GM12875 (cell line): ENCODE data around the gene CHPT1.
"Not testable (repeated sequence)": the region's sequence is repeated elsewhere in the genome, so short reads cannot be mapped to it uniquely, and the experiment has no call there.

Experiments used
- H3K4me3 ChIP-seq: one replicate; pipeline ENCODE4 v1.5.1; 2011; ENCODE audit warnings: low read depth, low read length, control low read depth
- TF ChIP-seq, protein P1 (sequence below): IDR thresholded peaks from 2 replicates; pipeline ENCODE4 v1.5.1; 2011; ENCODE audit warnings: low read depth, mild to moderate bottlenecking, control low read depth, inconsistent platforms, low read length, moderate library complexity, borderline replicate concordance; ENCODE audit not compliant: insufficient read depth

CHPT1 gene

GRCh38 chr12:101680647-101681046 is 16.8 kb upstream of the CHPT1 start:
- TF ChIP-seq, protein P1, sequence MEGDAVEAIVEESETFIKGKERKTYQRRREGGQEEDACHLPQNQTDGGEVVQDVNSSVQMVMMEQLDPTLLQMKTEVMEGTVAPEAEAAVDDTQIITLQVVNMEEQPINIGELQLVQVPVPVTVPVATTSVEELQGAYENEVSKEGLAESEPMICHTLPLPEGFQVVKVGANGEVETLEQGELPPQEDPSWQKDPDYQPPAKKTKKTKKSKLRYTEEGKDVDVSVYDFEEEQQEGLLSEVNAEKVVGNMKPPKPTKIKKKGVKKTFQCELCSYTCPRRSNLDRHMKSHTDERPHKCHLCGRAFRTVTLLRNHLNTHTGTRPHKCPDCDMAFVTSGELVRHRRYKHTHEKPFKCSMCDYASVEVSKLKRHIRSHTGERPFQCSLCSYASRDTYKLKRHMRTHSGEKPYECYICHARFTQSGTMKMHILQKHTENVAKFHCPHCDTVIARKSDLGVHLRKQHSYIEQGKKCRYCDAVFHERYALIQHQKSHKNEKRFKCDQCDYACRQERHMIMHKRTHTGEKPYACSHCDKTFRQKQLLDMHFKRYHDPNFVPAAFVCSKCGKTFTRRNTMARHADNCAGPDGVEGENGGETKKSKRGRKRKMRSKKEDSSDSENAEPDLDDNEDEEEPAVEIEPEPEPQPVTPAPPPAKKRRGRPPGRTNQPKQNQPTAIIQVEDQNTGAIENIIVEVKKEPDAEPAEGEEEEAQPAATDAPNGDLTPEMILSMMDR: no peak
- H3K4me3 ChIP-seq: no peak overlapping the region

DNA sequence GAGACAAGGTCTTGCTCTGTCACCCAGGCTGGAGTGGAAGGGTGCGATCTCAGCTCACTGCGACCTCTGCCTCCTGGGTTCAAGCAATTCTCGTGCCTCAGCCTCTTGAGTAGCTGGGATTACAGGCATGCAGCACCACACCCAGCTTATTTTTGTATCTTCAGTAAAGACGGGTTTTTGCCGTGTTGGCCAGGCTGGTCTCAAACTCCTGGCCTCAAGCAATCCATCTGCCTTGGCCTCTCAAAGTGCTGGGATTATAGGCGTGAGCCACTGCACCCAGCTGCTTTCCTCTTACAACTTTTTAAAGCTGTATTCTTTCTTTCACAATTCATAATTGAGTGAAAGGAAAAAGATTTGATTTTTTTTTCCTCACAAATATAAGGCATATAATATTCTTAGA is 15.8 kb upstream of the CHPT1 start:
- H3K4me3 ChIP-seq: not testable (repeated sequence)

DNA sequence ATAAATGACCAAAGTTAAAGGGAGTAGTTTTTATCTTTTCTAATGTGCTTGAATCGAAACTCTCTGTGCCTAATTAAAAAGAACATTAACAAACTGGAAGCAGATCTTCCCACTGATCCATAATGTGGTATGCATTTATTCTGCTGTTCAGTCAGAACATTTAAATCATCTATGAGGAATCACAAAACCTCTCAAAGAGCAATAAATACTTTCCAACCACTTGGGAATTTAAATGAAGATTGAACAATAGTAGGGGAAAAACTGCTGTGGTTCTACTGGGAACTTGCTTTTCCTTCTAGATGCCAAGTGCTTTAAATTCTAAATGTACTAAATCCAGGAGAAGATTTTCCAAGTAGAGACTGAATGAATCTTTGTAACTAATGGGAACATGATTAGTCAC is 12.3 kb upstream of the CHPT1 start:
- H3K4me3 ChIP-seq: no peak overlapping the region
- TF ChIP-seq, protein P1: no peak

DNA sequence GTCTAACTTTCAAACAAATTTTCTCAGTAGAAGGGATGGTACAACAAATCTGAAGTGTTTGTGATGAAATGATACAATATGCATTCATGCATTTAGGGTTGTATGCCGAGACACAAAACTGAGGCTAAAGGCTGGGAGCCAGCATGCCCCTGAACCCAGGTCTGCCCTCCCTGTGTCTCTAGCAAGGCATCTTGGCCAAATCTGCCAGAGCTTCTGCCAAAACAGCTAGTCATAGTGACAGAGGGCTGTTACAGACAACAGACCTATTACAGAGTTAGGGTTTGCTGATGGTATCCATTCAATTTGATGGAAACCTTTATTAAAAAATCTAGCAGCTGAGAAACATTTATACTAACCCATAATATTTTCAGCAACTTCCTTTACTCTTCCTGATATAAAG is 11.3 kb upstream of the CHPT1 start:
- no peak overlapping the region for H3K4me3 ChIP-seq
- TF ChIP-seq, protein P1: no peak

- no peak overlapping the region for H3K4me3 ChIP-seq
- TF ChIP-seq, protein P1: no peak
Measured at GRCh38 chr12:101690544-101691098, 6.8 kb upstream of the CHPT1 start.

DNA sequence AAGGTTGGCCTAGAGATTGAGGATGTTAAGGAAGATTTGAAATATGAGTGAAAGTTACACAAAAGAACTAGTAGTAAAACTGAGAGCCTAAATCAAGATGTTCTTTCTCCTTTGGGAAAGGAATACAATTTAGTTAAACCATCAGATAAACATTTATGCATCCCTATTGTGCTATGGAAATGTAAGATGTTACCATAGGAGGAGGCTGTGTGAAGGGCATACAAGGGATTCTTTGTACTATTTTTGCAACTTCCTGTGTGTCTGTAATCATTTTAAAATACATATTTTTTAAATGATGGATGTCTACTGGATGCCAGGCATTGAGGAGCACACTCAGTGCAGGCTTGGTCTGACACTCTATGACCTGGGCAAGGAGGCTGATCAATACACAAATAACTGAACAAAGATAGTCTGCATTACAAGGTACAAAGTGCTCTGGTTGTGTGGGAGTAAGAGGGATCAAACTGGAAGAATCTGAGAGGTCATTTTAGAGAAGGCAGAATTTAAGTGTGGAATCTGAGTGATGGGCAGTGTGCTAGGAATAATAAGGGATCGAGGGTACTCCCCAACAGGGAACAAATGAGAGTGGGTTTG is 5.8 kb upstream of the CHPT1 start:
- TF ChIP-seq, protein P1: no peak
- H3K4me3 ChIP-seq: no peak overlapping the region

- no peak overlapping the region for H3K4me3 ChIP-seq
- TF ChIP-seq, protein P1: no peak
Measured at GRCh38 chr12:101694297-101694848, 3.1 kb upstream of the CHPT1 start.
